ENCODE data around the gene SLAMF7.

Gene SLAMF7

GRCh38 chr1:160789702-160790611 is 50.9 kb downstream of the SLAMF7 start:
- ATAC-seq (ENCODE audit: low read depth), result no peak
- H3K4me1 ChIP-seq (ENCODE audit: insufficient read depth, poor library complexity, severe bottlenecking), result no peaks in the 10 kb centered on the region
- no peak overlapping the region for H3K27ac ChIP-seq (ENCODE audit: poor library complexity, severe bottlenecking)
- no peaks in the 10 kb centered on the region for H3K36me3 ChIP-seq (ENCODE audit: low read depth)
- no peaks in the 10 kb centered on the region for H3K27me3 ChIP-seq (ENCODE audit: insufficient read depth, poor library complexity, severe bottlenecking)
- no peak for DNase-seq (ENCODE audit: low spot score)
- TF ChIP-seq CTCF (IDR thresholded peaks at IDR 0.05; ENCODE audit: poor library complexity, severe bottlenecking), result no peak
- H3K4me3 ChIP-seq (ENCODE audit: severe bottlenecking), result no peak overlapping the region
- H3K9me3 ChIP-seq (ENCODE audit: severe bottlenecking), result no peaks in the 10 kb centered on the region

DNA sequence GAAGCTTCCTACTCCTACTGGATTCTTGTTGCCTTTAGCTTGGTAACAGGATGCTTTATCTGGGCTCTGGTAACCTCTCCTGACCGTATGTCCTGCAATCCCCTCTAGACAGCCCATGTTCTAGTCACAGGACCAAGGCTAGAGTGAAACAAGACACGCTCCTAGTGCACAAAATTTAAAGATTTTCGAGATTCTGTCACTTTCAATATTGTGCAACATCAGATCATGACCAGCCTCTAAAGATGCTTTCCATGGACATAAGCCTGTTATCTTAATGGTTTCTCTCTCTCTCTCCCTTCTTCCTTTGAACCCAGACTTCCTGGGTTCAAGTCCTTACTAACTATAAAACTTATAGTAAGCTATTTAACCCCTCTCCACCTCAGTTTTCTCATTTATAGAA is 55.3 kb downstream of the SLAMF7 start:
- Histone ChIP-seq H3K27ac (ENCODE audit: poor library complexity, severe bottlenecking) (no peak overlapping the region), H3K27me3 (ENCODE audit: insufficient read depth, poor library complexity, severe bottlenecking) (no peaks in the 10 kb centered on the region), H3K4me3 (ENCODE audit: severe bottlenecking) (no peak overlapping the region), H3K4me1 (ENCODE audit: insufficient read depth, poor library complexity, severe bottlenecking) (no peaks in the 10 kb centered on the region), H3K36me3 (ENCODE audit: low read depth) (no peaks in the 10 kb centered on the region), H3K9me3 (ENCODE audit: severe bottlenecking) (no peaks in the 10 kb centered on the region)
- ATAC-seq (ENCODE audit: low read depth) (no peak), DNase-seq (ENCODE audit: low spot score) (no peak)
- no peak for TF ChIP-seq CTCF (IDR thresholded peaks at IDR 0.05; ENCODE audit: poor library complexity, severe bottlenecking)

- H3K27ac ChIP-seq (ENCODE audit: poor library complexity, severe bottlenecking), result no peak within 1 kb of the TSS
- H3K36me3 ChIP-seq (ENCODE audit: low read depth), result no peaks in the 10 kb centered on the region
- TF ChIP-seq CTCF (IDR thresholded peaks at IDR 0.05; ENCODE audit: poor library complexity, severe bottlenecking), result no peak
- no peak within 1 kb of the TSS for H3K4me3 ChIP-seq (ENCODE audit: severe bottlenecking)
- ATAC-seq (ENCODE audit: low read depth) (no peak), DNase-seq (ENCODE audit: low spot score) (no peak)
- no peaks in the 10 kb centered on the region for H3K27me3 ChIP-seq (ENCODE audit: insufficient read depth, poor library complexity, severe bottlenecking)
- H3K9me3 ChIP-seq (ENCODE audit: severe bottlenecking), result no peaks in the 10 kb centered on the region
- no peaks in the 10 kb centered on the region for H3K4me1 ChIP-seq (ENCODE audit: insufficient read depth, poor library complexity, severe bottlenecking)
Observed at GRCh38 chr1:160795951-160796383, 56.9 kb downstream of the SLAMF7 start, which contains the start of gene LY9. TSS of gene LY9 (plus strand) at chr1:160796174. CDS start at chr1:160796188, 14 bp downstream.

- Histone ChIP-seq H3K4me3 (ENCODE audit: severe bottlenecking) (no peak overlapping the region), H3K27ac (ENCODE audit: poor library complexity, severe bottlenecking) (no peak overlapping the region), H3K27me3 (ENCODE audit: insufficient read depth, poor library complexity, severe bottlenecking) (no peaks in the 10 kb centered on the region), H3K36me3 (ENCODE audit: low read depth) (no peaks in the 10 kb centered on the region), H3K4me1 (ENCODE audit: insufficient read depth, poor library complexity, severe bottlenecking) (no peaks in the 10 kb centered on the region), H3K9me3 (ENCODE audit: severe bottlenecking) (no peaks in the 10 kb centered on the region)
- TF ChIP-seq CTCF (IDR thresholded peaks at IDR 0.05; ENCODE audit: poor library complexity, severe bottlenecking), result no peak
- DNase-seq (ENCODE audit: low spot score) (no peak), ATAC-seq (ENCODE audit: low read depth) (no peak)
Observed at GRCh38 chr1:160797271-160797709, 58.2 kb downstream of the SLAMF7 start.

DNA sequence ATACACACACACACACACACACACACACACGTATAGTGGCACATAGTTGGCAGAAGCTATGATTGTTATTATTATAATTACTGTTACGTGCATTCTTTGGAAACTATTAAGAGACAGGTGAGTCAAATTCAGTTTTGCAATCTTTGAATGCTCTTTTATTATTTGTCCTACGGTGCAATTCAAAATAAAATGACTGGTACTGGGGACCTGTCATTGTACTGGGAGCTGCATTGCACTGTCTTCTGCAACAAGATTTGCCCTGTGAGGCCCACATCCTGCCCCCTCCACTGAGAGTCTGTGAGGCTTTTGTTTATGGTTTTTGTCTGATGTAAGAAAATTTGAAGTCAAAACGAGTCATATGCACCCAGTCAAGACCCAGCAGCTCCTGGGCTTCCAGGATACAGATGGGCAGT is 58.8 kb downstream of the SLAMF7 start:
- TF ChIP-seq CTCF (IDR thresholded peaks at IDR 0.05; ENCODE audit: poor library complexity, severe bottlenecking), result no peak
- H3K9me3 ChIP-seq (ENCODE audit: severe bottlenecking), result no peaks in the 10 kb centered on the region
- no peaks in the 10 kb centered on the region for H3K4me1 ChIP-seq (ENCODE audit: insufficient read depth, poor library complexity, severe bottlenecking)
- ATAC-seq (ENCODE audit: low read depth), result peak; percentile 79
- no peaks in the 10 kb centered on the region for H3K36me3 ChIP-seq (ENCODE audit: low read depth)
- H3K27me3 ChIP-seq (ENCODE audit: insufficient read depth, poor library complexity, severe bottlenecking), result no peaks in the 10 kb centered on the region
- H3K4me3 ChIP-seq (ENCODE audit: severe bottlenecking), result no peak overlapping the region
- DNase-seq (ENCODE audit: low spot score), result no peak
- no peak overlapping the region for H3K27ac ChIP-seq (ENCODE audit: poor library complexity, severe bottlenecking)

Data from RWPE2 (cell line).